GM12878 (cell line): ENCODE results near the gene RCOR1. TPM values are rescaled to one million over a fixed set of nuclear protein-coding genes. Genes with fewer than 3 reads are reported as not detected.

ENCODE experiments used
- ATAC-seq: fragments of 200-7000 bp; cut with Tn5 transposase; 3 replicates; pipeline ENCODE4 v1.9.1; 2020; ENCODE audit warnings: mild to moderate bottlenecking, moderate library complexity
- BruUV-seq: library from RNA; stranded (reverse); fragments of 400-500 nt; replicated peaks from 2 replicates; lab custom pipeline; 2021; lab: Mats Ljungman, UMichigan
- CTCF ChIA-PET: fragments of 300-600 bp; sonication (Branson Sonifier 250); formaldehyde crosslinking; extraction: SDS; loops from one replicate; lab custom pipeline; 2021; ENCODE audit warnings: inconsistent platforms; lab: Yijun Ruan, JAX
- POLR2A ChIA-PET: fragments of 350-600 bp; formaldehyde crosslinking; extraction: SDS; loops from one replicate; lab custom pipeline; 2021; ENCODE audit warnings: inconsistent platforms; lab: Charles Lee
- RAD21 ChIA-PET: fragments of 300-600 bp; sonication (Branson Sonifier 250); formaldehyde crosslinking; loops from one replicate; lab custom pipeline; 2023; ENCODE audit warnings: antibody characterized with exemption; ENCODE audit not compliant: unreplicated experiment; lab: Charles Lee
- SMC1A ChIA-PET: fragments of 300-600 bp; sonication (Branson Sonifier 250); formaldehyde crosslinking; loops from one replicate; lab custom pipeline; 2023; ENCODE audit not compliant: unreplicated experiment, uncharacterized antibody; lab: Charles Lee
- DNase-seq: peaks from one replicate; pipeline ENCODE4 v3.0.0-alpha.2; 2011; ENCODE audit warnings: low read depth, low spot score
- FAIRE-seq: peaks from 3 replicates; lab custom pipeline; 2011; peaks lifted over from hg19 to GRCh38; lab: Jason Lieb, UNC
- H2AFZ ChIP-seq: 2 replicates; pipeline ENCODE4 v1.6.0; 2011; ENCODE audit warnings: low read depth, low read length, control low read depth; ENCODE audit not compliant: control insufficient read depth
- H3K27ac ChIP-seq: 2 replicates; pipeline ENCODE4 v1.5.1; 2011; ENCODE audit warnings: control low read depth; ENCODE audit not compliant: control insufficient read depth, insufficient read depth
- H3K27me3 ChIP-seq, 2 experiments: replicated peaks in 1 of 2; 2 replicates each; pipeline versions ENCODE4 v1.6.0 to v1.6.1; 2011; ENCODE audit warnings: low read length in 1 of 2; ENCODE audit not compliant: control insufficient read depth in 2 of 2, insufficient read depth in 2 of 2
- H3K36me3 ChIP-seq, 2 experiments: 2 replicates each; pipeline ENCODE4 v1.5.1; 2011; ENCODE audit warnings: low read length in 1 of 2; ENCODE audit not compliant: control insufficient read depth in 2 of 2, insufficient read depth in 2 of 2
- H3K4me1 ChIP-seq: 2 replicates; pipeline ENCODE4 v1.6.1; 2011; ENCODE audit warnings: mild to moderate bottlenecking, low read length, moderate library complexity, mixed read lengths; ENCODE audit not compliant: control insufficient read depth, insufficient read depth
- H3K4me2 ChIP-seq: 2 replicates; pipeline ENCODE4 v1.6.0; 2011; ENCODE audit warnings: control low read depth; ENCODE audit not compliant: control insufficient read depth, insufficient read depth
- H3K4me3 ChIP-seq: fragments of 200-600 bp; sonication (generic); 2 replicates; pipeline ENCODE4 v1.5.1; 2016
- H3K79me2 ChIP-seq: 2 replicates; pipeline ENCODE4 v1.6.0; 2011; ENCODE audit warnings: low read length; ENCODE audit not compliant: control insufficient read depth, insufficient read depth
- H3K9ac ChIP-seq: 2 replicates; pipeline ENCODE4 v1.8.0; 2011; ENCODE audit warnings: low read length, control low read depth, mixed read lengths; ENCODE audit not compliant: control insufficient read depth, insufficient read depth
- H3K9me3 ChIP-seq: replicated peaks from 3 replicates; pipeline ENCODE4 v1.5.1; 2011; ENCODE audit warnings: mild to moderate bottlenecking, low read length; ENCODE audit not compliant: control insufficient read depth, insufficient read depth
- H4K20me1 ChIP-seq: 2 replicates; pipeline ENCODE4 v1.6.0; 2011; ENCODE audit not compliant: control insufficient read depth, insufficient read depth
- EP300 ChIP-seq, 2 experiments: fragments of 150-350 bp in 1 of 2; IDR thresholded peaks; 2 replicates each; pipeline ENCODE4 v1.6.1; 2011 to 2012; ENCODE audit warnings: low read depth in 2 of 2, low read length in 2 of 2, borderline replicate concordance in 1 of 2, improper control_type of control experiment in 1 of 2, inconsistent platforms in 1 of 2; ENCODE audit not compliant: control insufficient read depth in 1 of 2
- MXI1 ChIP-seq: fragments of 150-350 bp; IDR thresholded peaks from 2 replicates; pipeline ENCODE4 v1.6.1; 2011; ENCODE audit warnings: low read depth, mild to moderate bottlenecking, inconsistent platforms, low read length, improper control_type of control experiment
- STAT1 ChIP-seq: fragments of 450-650 bp; conservative IDR thresholded peaks from 2 replicates; pipeline ENCODE4 v1.6.1; 2014; ENCODE audit warnings: antibody characterized with exemption, mild to moderate bottlenecking
- WGBS: methylation state at CpG from one replicate; pipeline ENCODE4 v1.1.6; 2016; ENCODE audit warnings: low lambda C conversion rate; ENCODE audit not compliant: insufficient replicate concordance, insufficient coverage; ENCODE audit errors: missing lambda C conversion rate; 5-methylcytosine and 5-hydroxymethylcytosine counted together
- in situ Hi-C: fragments of 300-500 bp; cut with MboI; formaldehyde crosslinking; loops from 9 replicates; pipeline ENCODE4 v1.14.3; 2018; ENCODE audit warnings: mixed read lengths
- intact Hi-C: fragments of 100-400 bp; cut with micrococcal nuclease; formaldehyde crosslinking; loops from one replicate; pipeline ENCODE4 v1.14.2; 2022; ENCODE audit not compliant: unreplicated experiment
- polyA plus RNA-seq, 11 experiments: library from polyadenylated mRNA; depleted of rRNA in 4 of 11; unstranded in 6 of 11; stranded (reverse) in 5 of 11; fragments of >200 nt; fragmentation: Nextera tagmentation in 4 of 11; fragmentation: Illumina TruSeq in 1 of 11; extraction: Ambion mirVana in 4 of 11; extraction: Trizol in 1 of 11; gene quantifications; 1 replicate in 1 of 11; 2 replicates in 10 of 11; pipeline versions ENCODE4 v1.2.1 to v1.2.3, GENCODE V29; 2011 to 2016; ENCODE audit warnings: inconsistent platforms in 2 of 11, missing spikeins in 2 of 11, low read depth in 1 of 11
- total RNA-seq, 4 experiments: library from RNA; depleted of rRNA in 3 of 4; stranded (reverse); fragments of >200 nt in 3 of 4; fragmentation: Illumina TruSeq in 1 of 4; extraction: Trizol in 1 of 4; gene quantifications; 2 replicates each; pipeline versions ENCODE4 v1.2.1 to v1.2.3, GENCODE V29; 2013 to 2021
- TF ChIP-seq, protein P1 (sequence below), 3 experiments: IDR thresholded peaks in 2 of 3; conservative IDR thresholded peaks in 1 of 3; 2 replicates each; pipeline ENCODE4 v1.5.1; 2011; ENCODE audit warnings: low read depth in 3 of 3, low read length in 3 of 3, mild to moderate bottlenecking in 3 of 3, control low read depth in 2 of 3, moderate library complexity in 2 of 3, inconsistent platforms in 1 of 3, mixed read lengths in 1 of 3; ENCODE audit not compliant: control insufficient read depth in 2 of 3, insufficient read depth in 1 of 3; ENCODE audit errors: extremely low read depth in 1 of 3

RCOR1 gene
- total and polyA plus RNA-seq, 10 of the 15 experiments (the other 5 are each of a cell fraction or from before 2014, with no cell fraction given) = 1.6 to 12.2 (median 4.4) TPM

GRCh38 chr14:102580550-102581110, 11.8 kb upstream of the RCOR1 start:
- in situ Hi-C loops = no loop called here

More at GRCh38 chr14:102580550-102581110, 11.8 kb upstream of the RCOR1 start:
- 73% methylated on average over 10 of the region's 10 CpGs for WGBS
- POLR2A ChIA-PET = no interaction called here
- Histone ChIP-seq H3K9ac (no peak overlapping the region), H3K36me3 (no peaks in the 10 kb centered on the region), H3K9me3 (no peaks in the 10 kb centered on the region), H3K79me2 (no peaks in the 10 kb centered on the region), H3K4me3 (no peak overlapping the region), H2AFZ (no peak overlapping the region), H3K27ac (no peak overlapping the region), H4K20me1 (no peaks in the 10 kb centered on the region), H3K4me2 (no peak overlapping the region), H3K4me1 (no peaks in the 10 kb centered on the region), H3K27me3 (no peaks in the 10 kb centered on the region)
- FAIRE-seq (no peak), ATAC-seq (no peak; the same call in 2 of the 3 replicates), DNase-seq (no peak)
- intact Hi-C loops = no loop called here
- CTCF ChIA-PET = interaction anchor here (1.0 kb wide), 1 partner anchor 14 kb away, joined by 3 read pairs; no protein-coding TSS in a partner anchor
- RAD21 ChIA-PET = no interaction called here
- SMC1A ChIA-PET = no interaction called here
- TF ChIP-seq, protein P1, sequence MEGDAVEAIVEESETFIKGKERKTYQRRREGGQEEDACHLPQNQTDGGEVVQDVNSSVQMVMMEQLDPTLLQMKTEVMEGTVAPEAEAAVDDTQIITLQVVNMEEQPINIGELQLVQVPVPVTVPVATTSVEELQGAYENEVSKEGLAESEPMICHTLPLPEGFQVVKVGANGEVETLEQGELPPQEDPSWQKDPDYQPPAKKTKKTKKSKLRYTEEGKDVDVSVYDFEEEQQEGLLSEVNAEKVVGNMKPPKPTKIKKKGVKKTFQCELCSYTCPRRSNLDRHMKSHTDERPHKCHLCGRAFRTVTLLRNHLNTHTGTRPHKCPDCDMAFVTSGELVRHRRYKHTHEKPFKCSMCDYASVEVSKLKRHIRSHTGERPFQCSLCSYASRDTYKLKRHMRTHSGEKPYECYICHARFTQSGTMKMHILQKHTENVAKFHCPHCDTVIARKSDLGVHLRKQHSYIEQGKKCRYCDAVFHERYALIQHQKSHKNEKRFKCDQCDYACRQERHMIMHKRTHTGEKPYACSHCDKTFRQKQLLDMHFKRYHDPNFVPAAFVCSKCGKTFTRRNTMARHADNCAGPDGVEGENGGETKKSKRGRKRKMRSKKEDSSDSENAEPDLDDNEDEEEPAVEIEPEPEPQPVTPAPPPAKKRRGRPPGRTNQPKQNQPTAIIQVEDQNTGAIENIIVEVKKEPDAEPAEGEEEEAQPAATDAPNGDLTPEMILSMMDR (IDR thresholded peaks at IDR 0.05 in 2 of 3, conservative IDR thresholded peaks at IDR 0.05 in 1 of 3; ENCODE audit: control insufficient read depth in 2 of 3, extremely low read depth in 1 of 3, insufficient read depth in 1 of 3, low read depth in 3 of 3, low read length in 3 of 3) = no peak
- TF ChIP-seq MXI1 = no peak
- TF ChIP-seq STAT1 = no peak
- TF ChIP-seq EP300 (IDR thresholded peaks at IDR 0.05; ENCODE audit: borderline replicate concordance in 1 of 2, control insufficient read depth in 1 of 2, low read depth in 2 of 2, low read length in 2 of 2) = no peak
- no TSS peak for BruUV-seq
